Natural killer cell (primary cell): ENCODE measurements around the gene LCP2. TPM values are rescaled to one million over a fixed set of nuclear protein-coding genes. Genes with fewer than 3 reads are reported as not detected.

Source experiments
- ATAC-seq, 3 donors: fragments of 150-1000 bp in 2 of 3; fragments of 200-7000 bp in 1 of 3; cut with Tn5 transposase; 1 replicate in 1 of 3; 2 replicates in 2 of 3; pipeline ENCODE4 v1.10.0; 2021; ENCODE audit warnings: mild to moderate bottlenecking in 2 of 3, moderate library complexity in 2 of 3
- DNase-seq, 2 donors: peaks; one replicate each; pipeline versions ENCODE4 v3.0.0 to v3.0.0-alpha.2; 2013 to 2021; ENCODE audit warnings: mixed read lengths in 1 of 2
- H3K27ac ChIP-seq: one replicate; pipeline ENCODE4 v1.5.1; 2013; ENCODE audit warnings: mild to moderate bottlenecking, low read length
- H3K27me3 ChIP-seq: one replicate; pipeline ENCODE4 v1.6.1; 2013; ENCODE audit warnings: low read length; ENCODE audit not compliant: control insufficient read depth, insufficient read depth
- H3K36me3 ChIP-seq: one replicate; pipeline ENCODE4 v1.6.1; 2013; ENCODE audit warnings: low read length; ENCODE audit not compliant: control insufficient read depth, insufficient read depth
- H3K4me1 ChIP-seq: one replicate; pipeline ENCODE4 v1.6.1; 2013; ENCODE audit warnings: low read length; ENCODE audit not compliant: control insufficient read depth, insufficient read depth
- H3K4me3 ChIP-seq: one replicate; pipeline ENCODE4 v1.5.1; 2013; ENCODE audit warnings: low read length
- H3K9me3 ChIP-seq: one replicate; pipeline ENCODE4 v1.6.1; 2013; ENCODE audit warnings: low read length; ENCODE audit not compliant: control insufficient read depth, insufficient read depth
- H3K27ac Mint-ChIP-seq, 2 donors: one replicate each; pipeline ENCODE4 v1.8.0; 2022; ENCODE audit warnings: mild to moderate bottlenecking in 2 of 2, mixed read lengths in 2 of 2, moderate library complexity in 1 of 2
- H3K27me3 Mint-ChIP-seq, 2 donors: one replicate each; pipeline ENCODE4 v1.8.0; 2022; ENCODE audit warnings: low read depth in 2 of 2, mixed read lengths in 2 of 2
- H3K36me3 Mint-ChIP-seq: one replicate; pipeline ENCODE4 v1.8.0; 2022; ENCODE audit warnings: mixed read lengths
- H3K4me1 Mint-ChIP-seq, 2 donors: one replicate each; pipeline ENCODE4 v1.8.0; 2022; ENCODE audit warnings: mixed read lengths in 2 of 2
- H3K4me3 Mint-ChIP-seq: one replicate; pipeline ENCODE4 v1.8.0; 2022; ENCODE audit warnings: mild to moderate bottlenecking, moderate library complexity, mixed read lengths
- H3K9me3 Mint-ChIP-seq, 2 donors: one replicate each; pipeline ENCODE4 v1.8.0; 2022; ENCODE audit warnings: mixed read lengths in 2 of 2
- WGBS: methylation state at CpG from one replicate; pipeline ENCODE4 v1.1.7; 2013; ENCODE audit warnings: missing lambda C conversion rate; ENCODE audit not compliant: insufficient coverage; 5-methylcytosine and 5-hydroxymethylcytosine counted together
- intact Hi-C: fragments of 100-400 bp; cut with micrococcal nuclease; formaldehyde crosslinking; loops from one replicate; pipeline ENCODE4 v1.14.2; 2022
- total RNA-seq, 4 donors: library from RNA; stranded (reverse); fragments of 120-200 nt in 1 of 4; gene quantifications; one replicate each; pipeline versions ENCODE4 v1.2.3 to v1.2.4, GENCODE V29; 2013 to 2022
- TF ChIP-seq, protein P1 (sequence below): fragments of 200-600 bp; IDR thresholded peaks from one replicate; pipeline ENCODE4 v1.8.0; 2022; ENCODE audit warnings: antibody characterized with exemption

Gene LCP2
- total RNA-seq, 3 donors from 2014 or later (not counting 1 experiment from before 2014, with no cell fraction given), result 376 to 488 (median 450) TPM

DNA sequence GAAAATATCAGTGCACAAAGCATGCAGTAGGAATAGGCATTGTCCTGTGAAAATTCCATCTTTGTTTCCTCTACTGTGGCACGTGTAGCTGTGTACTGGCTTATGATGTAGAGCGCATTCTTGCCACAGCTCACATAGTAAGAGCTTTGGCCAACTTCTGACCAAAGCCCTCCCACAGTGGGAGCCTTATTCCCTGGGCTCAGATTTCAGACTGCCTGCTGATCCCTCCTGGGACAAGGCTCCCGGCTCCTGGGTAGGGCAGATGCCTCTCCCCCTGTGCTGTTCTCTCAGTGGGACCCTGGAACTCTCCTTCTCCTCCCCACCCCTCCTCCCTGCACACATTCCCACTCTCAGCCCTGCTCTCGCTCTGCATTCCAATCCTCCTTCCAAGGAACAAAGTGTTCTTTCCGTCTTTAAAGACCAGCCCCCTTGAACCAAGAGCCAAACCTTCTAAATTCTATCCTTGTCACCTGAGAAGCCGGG lies 17.5 kb downstream of the LCP2 start:
- H3K36me3 ChIP-seq, result peaks cover 55% of the 10 kb centered on the region
- no peaks in the 10 kb centered on the region for H3K27me3 Mint-ChIP-seq
- peaks cover 21% of the 10 kb centered on the region for H3K36me3 Mint-ChIP-seq

DNA sequence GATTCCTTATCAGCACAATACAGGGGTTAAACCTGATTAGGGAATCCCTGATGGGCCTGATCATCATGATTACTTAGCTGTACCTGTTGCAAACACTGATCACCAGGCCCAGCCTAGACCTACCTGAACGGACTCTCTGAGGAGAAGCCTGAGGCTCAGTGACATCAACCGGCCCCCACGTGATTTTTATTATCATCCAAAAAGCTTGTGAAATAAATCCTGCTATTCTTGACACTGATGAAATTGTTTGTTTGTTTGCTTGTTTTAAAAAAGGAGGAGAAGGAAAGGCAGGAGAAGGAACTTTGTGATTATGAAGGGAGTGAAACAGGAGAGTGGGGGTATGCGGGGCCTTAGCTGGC lies 18.1 kb downstream of the LCP2 start:
- WGBS, result 45% methylated on average over 3 of the region's 4 CpGs
- H3K9me3 ChIP-seq, result no peaks in the 10 kb centered on the region
- H3K4me3 Mint-ChIP-seq, result peak overlapping the region; percentile 79
- TF ChIP-seq, protein P1, sequence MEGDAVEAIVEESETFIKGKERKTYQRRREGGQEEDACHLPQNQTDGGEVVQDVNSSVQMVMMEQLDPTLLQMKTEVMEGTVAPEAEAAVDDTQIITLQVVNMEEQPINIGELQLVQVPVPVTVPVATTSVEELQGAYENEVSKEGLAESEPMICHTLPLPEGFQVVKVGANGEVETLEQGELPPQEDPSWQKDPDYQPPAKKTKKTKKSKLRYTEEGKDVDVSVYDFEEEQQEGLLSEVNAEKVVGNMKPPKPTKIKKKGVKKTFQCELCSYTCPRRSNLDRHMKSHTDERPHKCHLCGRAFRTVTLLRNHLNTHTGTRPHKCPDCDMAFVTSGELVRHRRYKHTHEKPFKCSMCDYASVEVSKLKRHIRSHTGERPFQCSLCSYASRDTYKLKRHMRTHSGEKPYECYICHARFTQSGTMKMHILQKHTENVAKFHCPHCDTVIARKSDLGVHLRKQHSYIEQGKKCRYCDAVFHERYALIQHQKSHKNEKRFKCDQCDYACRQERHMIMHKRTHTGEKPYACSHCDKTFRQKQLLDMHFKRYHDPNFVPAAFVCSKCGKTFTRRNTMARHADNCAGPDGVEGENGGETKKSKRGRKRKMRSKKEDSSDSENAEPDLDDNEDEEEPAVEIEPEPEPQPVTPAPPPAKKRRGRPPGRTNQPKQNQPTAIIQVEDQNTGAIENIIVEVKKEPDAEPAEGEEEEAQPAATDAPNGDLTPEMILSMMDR, result no peak
- no peak for DNase-seq
- H3K27ac ChIP-seq, result peak overlapping the region; percentile 78
- H3K4me1 ChIP-seq, result peaks cover 93% of the 10 kb centered on the region
- intact Hi-C loops, result loop anchor here (1.0 to 2.0 kb wide), 2 partner anchors 8 to 25 kb away; no protein-coding TSS in a partner anchor
- H3K27me3 Mint-ChIP-seq, result no peaks in the 10 kb centered on the region
- no peak overlapping the region for H3K4me3 ChIP-seq
- peak overlapping the region; percentile 94 to 99 for H3K27ac Mint-ChIP-seq
- H3K9me3 Mint-ChIP-seq, result no peaks in the 10 kb centered on the region
- peaks cover 15% of the 10 kb centered on the region for H3K36me3 Mint-ChIP-seq
- peaks cover 54% of the 10 kb centered on the region for H3K36me3 ChIP-seq
- ATAC-seq, result no peak
- H3K27me3 ChIP-seq, result no peaks in the 10 kb centered on the region
- H3K4me1 Mint-ChIP-seq, result peaks cover 96 to 100% of the 10 kb centered on the region in 2 donors

More for the DNA sequence above, 17.5 kb downstream of the LCP2 start:
- H3K4me1 Mint-ChIP-seq, result peaks cover 98 to 100% of the 10 kb centered on the region in 2 donors
- 67% methylated on average over 6 of the region's 6 CpGs for WGBS
- Histone ChIP-seq H3K9me3 (no peaks in the 10 kb centered on the region), H3K27ac (peak overlapping the region; percentile 78), H3K4me1 (peaks cover 91% of the 10 kb centered on the region), H3K27me3 (no peaks in the 10 kb centered on the region), H3K4me3 (no peak overlapping the region)
- DNase-seq (no peak), ATAC-seq (no peak)
- TF ChIP-seq, protein P1, result no peak
- no peaks in the 10 kb centered on the region for H3K9me3 Mint-ChIP-seq
- H3K27ac Mint-ChIP-seq, result peak overlapping the region; percentile 94 to 99
- H3K4me3 Mint-ChIP-seq, result peak overlapping the region; percentile 79
- intact Hi-C loops, result no loop called here

DNA sequence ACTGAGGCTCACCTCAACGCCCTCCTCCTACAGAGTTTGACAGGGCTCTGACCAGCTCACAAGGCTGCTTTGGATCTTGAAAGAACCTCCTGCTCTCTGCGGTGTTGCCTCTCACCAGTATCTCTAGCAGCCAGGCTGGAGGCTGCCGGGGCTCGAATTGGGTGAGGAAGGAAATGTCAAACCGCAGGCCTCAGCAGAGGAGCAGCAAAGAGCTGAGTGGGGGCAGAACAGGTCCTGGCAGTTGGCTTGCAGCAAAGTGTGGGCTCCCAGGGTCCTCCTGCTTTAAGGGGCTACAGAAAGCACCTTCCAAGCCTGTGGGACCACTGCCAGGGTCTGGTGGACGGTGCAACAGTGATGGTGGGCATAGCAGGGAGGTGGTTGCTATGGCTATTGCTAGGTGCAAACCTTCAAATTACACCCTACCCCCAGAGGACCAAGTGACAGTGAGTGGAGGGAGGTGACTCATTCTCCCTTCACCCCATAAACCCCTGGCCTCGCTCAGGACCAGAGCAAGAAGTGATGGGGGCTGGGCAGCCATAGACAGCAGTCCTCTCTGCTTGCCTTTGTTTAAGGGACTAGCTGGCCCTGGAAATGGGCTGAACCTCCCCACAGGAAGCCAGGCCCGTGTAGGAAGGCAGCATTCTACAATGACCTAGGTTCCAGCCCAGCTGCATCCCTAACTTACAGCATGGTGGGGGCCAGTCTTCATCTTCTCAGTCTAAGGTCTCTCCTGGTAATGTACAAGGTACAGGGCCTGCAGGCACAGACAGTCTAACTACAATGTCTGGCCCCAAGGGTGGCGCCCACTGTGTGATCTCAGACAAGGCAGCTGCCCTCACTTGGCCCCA lies 18.7 kb downstream of the LCP2 start:
- Mint-ChIP-seq H3K27me3 (no peaks in the 10 kb centered on the region), H3K4me1 (peaks cover 95 to 100% of the 10 kb centered on the region in 2 donors), H3K9me3 (no peaks in the 10 kb centered on the region), H3K27ac (peak overlapping the region; percentile 94 to 99), H3K36me3 (peaks cover 10% of the 10 kb centered on the region), H3K4me3 (peak overlapping the region; percentile 79)
- 1% methylated on average over 9 of the region's 9 CpGs for WGBS
- peak overlapping the region; percentile 9 for H3K4me3 ChIP-seq
- peaks cover 97% of the 10 kb centered on the region for H3K4me1 ChIP-seq
- peaks cover 54% of the 10 kb centered on the region for H3K36me3 ChIP-seq
- H3K9me3 ChIP-seq, result no peaks in the 10 kb centered on the region
- TF ChIP-seq, protein P1, result no peak
- intact Hi-C loops, result loop anchor here (1.0 to 2.0 kb wide), 4 partner anchors 8 to 52 kb away; no protein-coding TSS in a partner anchor
- ATAC-seq, result peak; percentile 69 to 85 (median 80)
- DNase-seq, result peak; percentile 81 to 95
- H3K27me3 ChIP-seq, result no peaks in the 10 kb centered on the region
- H3K27ac ChIP-seq, result peak overlapping the region; percentile 78
